Non-pigmented ciliary epithelial cell (primary cell): ENCODE data around the gene ATP2C1.

Experiments used
- DNase-seq: peaks from one replicate; pipeline ENCODE4 v3.0.0-alpha.2; 2010; ENCODE audit warnings: low read depth

Gene ATP2C1

DNA sequence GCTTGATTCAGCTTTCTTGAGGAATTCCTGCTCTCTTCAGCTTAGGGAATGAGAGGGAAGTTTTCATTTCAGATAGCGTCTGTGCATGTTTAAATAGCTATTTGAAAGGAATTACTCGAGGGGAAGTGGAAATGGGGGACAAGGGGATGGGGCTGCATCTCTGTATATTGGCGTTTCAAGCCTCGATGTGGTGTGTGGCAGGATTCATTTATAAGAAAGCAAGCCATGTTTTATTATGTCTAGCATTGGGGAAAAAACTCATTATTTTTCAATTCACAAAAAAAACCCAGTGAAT lies 1.0 kb downstream of the ATP2C1 start:
- no peak for DNase-seq

GRCh38 chr3:130895690-130896488 lies 2.0 kb downstream of the ATP2C1 start:
- DNase-seq, result no peak

- no peak for DNase-seq
These were observed 3.4 kb downstream of the ATP2C1 start for GRCh38 chr3:130897316-130897715.

GRCh38 chr3:130900959-130901358 lies 7.1 kb downstream of the ATP2C1 start:
- no peak for DNase-seq

DNA sequence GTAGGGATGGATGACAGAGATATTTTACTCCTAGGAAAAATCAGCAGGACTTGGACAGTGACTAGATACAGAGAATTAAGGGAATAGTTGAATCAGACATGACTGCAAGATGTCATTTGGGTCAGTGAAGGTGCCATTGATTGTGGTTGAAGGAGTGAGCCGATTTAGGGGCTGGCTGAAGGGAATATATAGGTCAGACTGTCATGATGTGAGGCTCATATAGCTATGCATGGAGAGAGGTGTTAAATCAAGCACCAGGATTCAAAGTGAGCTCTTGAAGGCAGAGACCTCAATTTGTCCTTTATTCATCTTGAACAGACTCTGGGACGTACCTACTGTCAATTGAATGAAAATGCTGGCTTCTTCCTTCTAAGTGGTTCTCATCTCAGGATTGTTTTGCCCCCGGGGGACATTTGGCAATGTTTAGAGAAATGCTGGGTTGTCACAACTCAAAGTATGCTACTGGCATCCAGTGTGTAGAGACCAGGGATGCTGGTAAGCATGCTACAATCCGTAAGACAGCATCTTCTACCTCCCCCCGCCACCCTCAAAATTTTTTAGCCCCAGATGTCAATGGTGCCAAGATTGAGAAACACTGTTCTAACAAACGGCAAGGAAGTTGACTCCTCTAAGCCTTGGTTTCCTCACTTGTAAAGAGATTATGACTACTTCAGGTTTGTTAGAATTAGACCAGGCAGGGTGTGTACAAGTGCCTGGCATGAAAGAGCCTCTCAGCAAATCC lies 7.8 kb downstream of the ATP2C1 start:
- DNase-seq, result no peak

GRCh38 chr3:130903412-130903908 lies 9.6 kb downstream of the ATP2C1 start:
- DNase-seq, result no peak

GRCh38 chr3:130904491-130904890 lies 10.6 kb downstream of the ATP2C1 start:
- no peak for DNase-seq

DNA sequence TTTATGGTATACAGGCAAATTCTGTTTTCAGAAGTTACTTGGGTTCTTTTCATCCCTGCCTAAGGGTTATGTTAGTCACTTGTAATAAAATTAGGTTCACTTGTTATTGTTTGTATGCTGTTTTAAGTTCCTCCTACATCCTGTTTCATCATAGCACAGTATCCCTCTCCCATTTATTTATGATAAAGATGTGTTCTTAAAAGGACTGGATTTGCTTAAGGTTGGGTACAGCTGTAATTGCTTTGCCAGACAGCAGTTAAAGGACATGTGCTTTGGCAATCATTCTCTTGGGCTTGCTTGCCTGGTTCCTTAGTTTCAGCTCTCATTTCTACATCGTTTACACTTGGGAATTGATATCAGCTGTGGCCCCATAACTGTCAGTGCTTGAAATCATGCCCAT lies 11.7 kb downstream of the ATP2C1 start:
- DNase-seq, result no peak

DNA sequence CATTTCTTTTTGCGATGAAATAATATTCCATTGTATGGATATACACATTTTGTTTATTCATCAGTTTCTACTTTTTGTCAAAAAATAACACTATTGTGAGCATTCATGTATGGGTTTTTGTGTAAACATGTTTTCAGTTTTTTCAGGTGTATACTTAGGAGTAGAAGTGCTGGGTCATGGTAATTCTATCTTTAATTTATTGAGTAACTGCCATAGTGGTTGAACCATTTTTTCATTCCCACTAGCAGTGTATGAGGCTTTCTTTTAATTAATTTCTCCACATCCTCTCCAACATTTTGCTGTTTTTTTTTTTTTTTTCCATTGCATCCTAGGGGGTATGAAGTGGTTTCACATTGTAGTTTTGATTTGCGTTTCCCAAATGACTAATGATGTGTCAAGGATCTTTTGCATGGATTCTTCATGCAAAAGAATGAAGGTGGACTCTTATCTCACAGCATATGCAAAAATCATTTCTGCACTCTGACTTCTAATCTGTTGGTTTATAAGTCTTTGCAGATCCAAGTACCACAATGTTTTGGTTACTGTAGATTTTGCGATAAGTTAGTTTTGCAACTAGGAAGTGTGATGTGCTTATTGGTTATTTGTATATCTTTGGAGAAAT lies 12.6 kb downstream of the ATP2C1 start:
- peak; percentile 55 for DNase-seq

DNA sequence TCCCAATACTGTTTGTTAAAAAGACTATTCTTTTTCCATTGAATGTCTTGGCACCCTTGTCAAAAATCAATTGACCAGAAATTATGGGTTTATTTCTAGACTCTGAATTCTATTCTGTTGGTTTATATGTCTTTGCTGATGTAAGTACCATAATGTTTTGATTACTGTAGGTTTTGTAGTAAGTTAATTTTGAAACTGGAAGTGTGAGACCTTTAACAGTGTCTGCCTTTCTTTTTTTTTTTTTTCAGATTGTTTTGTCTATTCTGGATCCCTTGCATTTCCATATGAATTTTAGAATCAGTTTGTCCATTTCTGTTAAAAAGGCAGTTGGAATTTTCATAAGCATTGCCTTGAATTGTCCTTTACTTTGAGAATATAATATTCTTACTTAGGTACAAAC lies 13.6 kb downstream of the ATP2C1 start:
- DNase-seq, result no peak

- no peak for DNase-seq
These were observed 14.1 kb downstream of the ATP2C1 start for GRCh38 chr3:130907966-130908365.

- DNase-seq, result no peak
These were observed 21.8 kb downstream of the ATP2C1 start for GRCh38 chr3:130915567-130916292.

- DNase-seq, result no peak
These were observed 22.8 kb downstream of the ATP2C1 start for GRCh38 chr3:130916507-130917167.

DNA sequence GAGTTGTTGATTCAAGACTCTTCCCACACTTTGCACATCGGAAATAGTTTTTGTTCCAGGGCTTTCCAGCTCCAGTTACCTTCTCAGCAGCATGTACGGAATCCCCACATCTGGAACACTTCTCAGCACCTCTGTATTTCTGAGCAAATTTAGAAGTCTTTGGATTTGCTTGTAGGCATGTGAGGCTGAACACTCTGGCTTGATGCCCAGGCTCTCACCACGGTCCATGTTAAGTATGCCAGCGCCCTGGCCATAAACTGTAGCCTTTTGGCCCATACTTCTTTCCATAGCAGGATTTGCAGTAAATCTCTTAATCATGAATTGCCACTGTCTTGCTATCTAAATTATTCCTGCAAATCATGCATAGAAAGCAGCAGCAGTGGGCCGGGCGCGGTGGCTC lies 24.4 kb downstream of the ATP2C1 start:
- no peak for DNase-seq

DNA sequence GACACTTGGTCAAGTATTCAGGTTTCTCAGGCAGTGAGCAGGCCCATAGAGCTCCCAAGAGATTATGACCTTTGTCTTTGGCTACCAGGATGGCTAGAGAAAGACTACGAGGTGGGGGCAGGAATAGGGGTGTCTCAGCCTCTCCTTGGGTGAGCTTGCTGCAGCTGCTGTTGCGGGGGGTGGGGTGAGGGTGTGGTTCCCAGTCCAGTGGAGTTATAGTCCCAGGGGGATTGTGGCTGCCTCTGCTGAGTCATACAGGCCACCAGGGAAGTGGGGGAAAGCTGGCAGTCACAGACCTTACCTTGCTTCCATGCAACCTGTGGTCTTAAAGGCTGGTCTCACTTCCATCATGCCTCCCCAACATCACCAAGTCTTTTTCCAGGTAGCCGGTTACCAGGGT lies 31.7 kb downstream of the ATP2C1 start:
- no peak for DNase-seq

- DNase-seq, result no peak
These were observed 32.6 kb downstream of the ATP2C1 start for GRCh38 chr3:130926504-130926903.

DNA sequence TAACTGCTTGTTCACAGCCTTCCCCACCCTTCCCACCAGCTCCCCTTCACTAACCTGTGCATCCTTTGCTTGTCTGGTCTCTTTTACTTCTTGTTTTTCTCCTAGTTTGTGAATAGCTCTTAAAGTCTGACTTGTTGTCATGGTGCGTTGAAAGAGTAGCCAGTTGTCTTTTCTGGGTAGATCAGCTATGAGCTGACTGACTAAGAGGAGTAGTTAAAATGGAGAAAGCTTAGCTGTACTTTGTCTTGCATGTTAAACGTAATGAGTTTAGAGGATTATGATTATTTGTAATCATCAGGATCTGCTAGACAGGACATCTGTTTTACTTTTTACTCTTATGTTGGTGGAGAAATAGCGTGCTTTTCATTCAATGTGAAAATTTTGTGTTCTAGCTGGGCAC lies 35.9 kb downstream of the ATP2C1 start:
- no peak for DNase-seq

- no peak for DNase-seq
These were observed 39.1 kb downstream of the ATP2C1 start for GRCh38 chr3:130932979-130933378.

DNA sequence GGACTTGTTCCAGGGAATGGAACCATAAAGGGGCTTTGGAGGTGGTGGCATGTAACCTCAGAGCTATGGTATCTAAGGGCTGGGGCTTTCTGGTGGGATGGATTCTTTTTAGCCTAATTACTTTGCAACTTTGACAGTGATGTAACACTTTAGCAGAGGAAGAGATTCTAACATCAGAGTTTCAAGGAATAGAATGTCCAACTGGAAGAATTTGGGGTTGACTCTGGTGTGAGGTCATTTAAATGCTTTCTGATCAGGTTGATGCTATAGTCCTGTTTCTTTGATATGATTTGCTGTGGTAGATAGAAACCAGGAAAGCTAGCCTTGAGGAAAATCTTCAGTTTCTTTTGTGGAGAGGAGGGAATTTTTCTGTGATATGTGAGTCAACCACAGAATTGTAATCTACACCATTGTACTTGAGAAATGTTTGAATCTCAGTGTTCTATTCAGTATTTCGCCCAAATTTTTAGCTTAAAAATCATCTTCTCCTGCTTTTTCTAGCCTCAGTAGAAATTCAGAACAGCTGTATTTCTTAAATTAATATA lies 40.0 kb downstream of the ATP2C1 start:
- peak; percentile 23 for DNase-seq

DNA sequence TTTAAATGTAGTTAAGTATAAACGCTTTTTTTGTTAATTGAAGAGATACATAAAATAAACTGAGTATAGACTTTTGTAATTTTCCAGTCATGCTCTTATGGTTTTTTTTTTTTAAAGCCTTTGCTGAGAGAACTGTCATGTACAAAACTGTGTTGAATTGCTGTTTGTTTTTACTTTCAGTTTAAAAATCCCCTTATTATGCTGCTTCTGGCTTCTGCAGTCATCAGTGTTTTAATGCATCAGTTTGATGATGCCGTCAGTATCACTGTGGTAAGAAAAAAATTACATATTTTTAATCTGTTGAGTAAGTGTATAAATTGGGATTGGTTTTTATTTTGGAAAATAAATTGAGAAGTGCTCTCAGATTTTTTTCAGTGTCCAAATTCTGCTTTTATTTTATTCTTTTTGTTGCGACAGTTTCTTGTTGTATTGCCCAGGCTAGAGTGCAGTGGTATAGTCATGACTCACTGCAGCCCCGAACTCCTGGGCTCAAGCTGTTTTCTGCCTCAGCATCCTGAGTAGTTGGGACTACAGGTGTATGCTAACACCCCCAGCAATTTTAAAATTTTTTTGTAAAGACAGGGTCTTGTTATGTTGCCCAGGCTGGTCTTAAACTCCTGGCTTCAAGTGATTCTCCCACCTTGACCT lies 40.7 kb downstream of the ATP2C1 start:
- no peak for DNase-seq
